GM19238 (cell line): ENCODE data around the gene ACSS1.

Experiments used
- DNase-seq: peaks from one replicate; pipeline ENCODE4 v3.0.0; 2011; ENCODE audit warnings: low spot score; ENCODE audit not compliant: insufficient read length

The ACSS1 gene

GRCh38 chr20:24995741-24996448 lies 62.0 kb downstream of the ACSS1 start:
- no peak for DNase-seq

GRCh38 chr20:24994470-24995368 lies 63.2 kb downstream of the ACSS1 start:
- DNase-seq, result peak; percentile 52

- DNase-seq, result no peak
Measured at GRCh38 chr20:24994186-24994465, 63.8 kb downstream of the ACSS1 start.

- no peak for DNase-seq
Measured at GRCh38 chr20:24993337-24994185, 64.4 kb downstream of the ACSS1 start.

GRCh38 chr20:24992487-24993205 lies 65.3 kb downstream of the ACSS1 start, which contains the start of gene APMAP:
Gene APMAP, minus strand, starts transcription at chr20:24992751. Its CDS starts 63 bp downstream, at chr20:24992688.
- DNase-seq, result peak; percentile 93

- peak; percentile 9 for DNase-seq
Measured at GRCh38 chr20:24991897-24992486, 65.9 kb downstream of the ACSS1 start.

GRCh38 chr20:24990810-24991252 lies 67.1 kb downstream of the ACSS1 start:
- DNase-seq, result no peak

- DNase-seq, result no peak
Measured at GRCh38 chr20:24989162-24989561, 68.8 kb downstream of the ACSS1 start.

- no peak for DNase-seq
Measured at GRCh38 chr20:24987873-24988835, 69.8 kb downstream of the ACSS1 start.

- no peak for DNase-seq
Measured at GRCh38 chr20:24987244-24987643, 70.7 kb downstream of the ACSS1 start.

- DNase-seq, result no peak
Measured at GRCh38 chr20:24986436-24987015, 71.4 kb downstream of the ACSS1 start.

GRCh38 chr20:24985802-24986201 lies 72.1 kb downstream of the ACSS1 start:
- DNase-seq, result no peak

- DNase-seq, result no peak
Measured at GRCh38 chr20:24984961-24985640, 72.8 kb downstream of the ACSS1 start.

- DNase-seq, result no peak
Measured at GRCh38 chr20:24983896-24984295, 74.0 kb downstream of the ACSS1 start.

GRCh38 chr20:24981790-24982189 lies 76.1 kb downstream of the ACSS1 start:
- DNase-seq, result no peak

GRCh38 chr20:24981282-24981681 lies 76.7 kb downstream of the ACSS1 start:
- no peak for DNase-seq

- no peak for DNase-seq
Measured at GRCh38 chr20:24980291-24981053, 77.5 kb downstream of the ACSS1 start.
